Prostate gland (tissue), 2 donors: ENCODE results near the gene BRSK2. TPM values are rescaled to one million over a fixed set of nuclear protein-coding genes. Genes with fewer than 3 reads are reported as not detected.
"Not testable (repeated sequence)": the region's sequence is repeated elsewhere in the genome, so short reads cannot be mapped to it uniquely, and the experiment has no call there.

Source experiments
- DNase-seq: peaks from one replicate; pipeline ENCODE4 v3.0.0-alpha.2; 2019; ENCODE audit warnings: low spot score
- H3K27ac ChIP-seq, 2 donors: fragments of 200-600 bp; sonication (generic); 2 replicates each; pipeline ENCODE4 v1.5.1; 2017 to 2019
- H3K27me3 ChIP-seq: fragments of 200-600 bp; sonication (generic); replicated peaks from 2 replicates; pipeline ENCODE4 v1.5.1; 2019; ENCODE audit not compliant: insufficient read depth
- H3K36me3 ChIP-seq, 2 donors: fragments of 200-600 bp; sonication (generic); 1 replicate in 1 of 2; 2 replicates in 1 of 2; pipeline versions ENCODE4 v1.5.1 to v1.8.1; 2017 to 2019
- H3K4me1 ChIP-seq: fragments of 200-600 bp; sonication (generic); replicated peaks from 2 replicates; pipeline ENCODE4 v1.5.1; 2019
- H3K4me3 ChIP-seq, 2 donors: fragments of 200-600 bp; sonication (generic); 2 replicates each; pipeline ENCODE4 v1.5.1; 2017 to 2019
- H3K9me3 ChIP-seq: fragments of 200-600 bp; sonication (generic); 2 replicates; pipeline ENCODE4 v1.5.1; 2017
- POLR2A ChIP-seq: fragments of 450-650 bp; IDR thresholded peaks from one replicate; pipeline ENCODE4 v1.6.1; 2016; ENCODE audit warnings: antibody characterized with exemption, mild to moderate bottlenecking
- POLR2AphosphoS5 ChIP-seq: sonication (generic); formaldehyde crosslinking; IDR thresholded peaks from one replicate; pipeline ENCODE4 v1.6.1; 2017; ENCODE audit warnings: antibody characterized with exemption
- WGBS: methylation state at CpG from one replicate; pipeline ENCODE4 v1.1.5; 2018; 5-methylcytosine and 5-hydroxymethylcytosine counted together
- intact Hi-C: fragments of 100-400 bp; cut with DNase I; formaldehyde crosslinking; loops from one replicate; pipeline ENCODE4 v1.14.2; 2022
- total RNA-seq, 2 donors: library from RNA; depleted of rRNA; stranded (reverse); fragments of >200 nt; gene quantifications; one replicate each; pipeline ENCODE4 v1.1.0, GENCODE V29; 2016
- TF ChIP-seq, protein P1 (sequence below), 4 experiments: fragments of 200-600 bp in 2 of 4; fragments of 450-650 bp in 2 of 4; sonication (generic) in 2 of 4; IDR thresholded peaks; 1 replicate in 3 of 4; 2 replicates in 1 of 4; pipeline ENCODE4 v1.5.1; 2016 to 2019; ENCODE audit warnings: antibody characterized with exemption in 4 of 4, mild to moderate bottlenecking in 2 of 4, moderate library complexity in 2 of 4

Gene BRSK2
- total RNA-seq, 2 donors from 2014 or later: 0.96 to 29.7 TPM

DNA sequence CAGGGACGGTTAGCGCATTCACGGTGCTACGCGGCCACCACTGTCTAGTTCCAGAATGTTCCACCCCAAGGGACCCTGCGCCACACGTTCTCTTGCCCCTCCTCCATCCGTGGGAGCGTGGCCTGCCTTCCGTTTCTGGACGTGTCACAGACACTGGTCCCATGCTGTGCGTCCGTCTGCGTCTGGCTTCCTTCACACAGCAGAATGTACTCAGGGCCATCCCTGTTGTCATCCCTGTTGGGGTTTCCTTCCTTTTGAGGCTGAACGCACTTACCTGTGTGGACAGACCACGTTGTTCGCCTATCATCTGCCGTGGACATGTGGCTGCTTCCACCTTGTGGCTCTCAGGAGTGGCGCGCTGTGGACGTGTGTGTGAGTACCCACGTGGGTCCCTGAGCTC, 24.9 kb downstream of the BRSK2 start:
- no peak for TF ChIP-seq POLR2AphosphoS5
- TF ChIP-seq POLR2A: no peak
- TF ChIP-seq, protein P1, sequence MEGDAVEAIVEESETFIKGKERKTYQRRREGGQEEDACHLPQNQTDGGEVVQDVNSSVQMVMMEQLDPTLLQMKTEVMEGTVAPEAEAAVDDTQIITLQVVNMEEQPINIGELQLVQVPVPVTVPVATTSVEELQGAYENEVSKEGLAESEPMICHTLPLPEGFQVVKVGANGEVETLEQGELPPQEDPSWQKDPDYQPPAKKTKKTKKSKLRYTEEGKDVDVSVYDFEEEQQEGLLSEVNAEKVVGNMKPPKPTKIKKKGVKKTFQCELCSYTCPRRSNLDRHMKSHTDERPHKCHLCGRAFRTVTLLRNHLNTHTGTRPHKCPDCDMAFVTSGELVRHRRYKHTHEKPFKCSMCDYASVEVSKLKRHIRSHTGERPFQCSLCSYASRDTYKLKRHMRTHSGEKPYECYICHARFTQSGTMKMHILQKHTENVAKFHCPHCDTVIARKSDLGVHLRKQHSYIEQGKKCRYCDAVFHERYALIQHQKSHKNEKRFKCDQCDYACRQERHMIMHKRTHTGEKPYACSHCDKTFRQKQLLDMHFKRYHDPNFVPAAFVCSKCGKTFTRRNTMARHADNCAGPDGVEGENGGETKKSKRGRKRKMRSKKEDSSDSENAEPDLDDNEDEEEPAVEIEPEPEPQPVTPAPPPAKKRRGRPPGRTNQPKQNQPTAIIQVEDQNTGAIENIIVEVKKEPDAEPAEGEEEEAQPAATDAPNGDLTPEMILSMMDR (IDR thresholded peaks at IDR 0.05): no peak
- H3K9me3 ChIP-seq: no peaks in the 10 kb centered on the region
- H3K27me3 ChIP-seq: peaks cover 14% of the 10 kb centered on the region
- H3K36me3 ChIP-seq: no peaks in the 10 kb centered on the region
- no peak for DNase-seq
- H3K4me1 ChIP-seq: no peaks in the 10 kb centered on the region
- no peak overlapping the region for H3K4me3 ChIP-seq
- intact Hi-C loops: no loop called here
- no peak overlapping the region for H3K27ac ChIP-seq
- 90% methylated on average over 22 of the region's 22 CpGs for whole genome bisulfite sequencing

DNA sequence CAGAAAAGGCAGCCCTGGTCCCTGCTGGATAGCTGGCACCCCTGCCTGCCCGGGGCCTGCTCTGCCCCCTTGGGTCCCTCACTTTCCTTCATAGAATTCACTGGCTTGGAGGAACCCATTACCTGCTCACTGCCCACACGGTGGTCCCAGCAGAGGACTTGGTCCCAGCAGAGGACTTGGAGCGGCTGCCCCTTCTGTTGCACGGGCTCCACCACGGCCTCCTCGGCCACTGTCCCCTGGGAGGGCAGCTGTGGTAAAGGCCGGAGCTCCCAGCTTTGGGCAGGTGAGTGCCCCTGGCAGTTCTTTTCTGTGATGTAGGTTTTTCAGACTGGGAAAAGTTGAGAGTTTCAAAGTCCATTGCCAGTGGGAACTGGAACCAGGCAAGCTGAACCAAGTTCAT, 25.9 kb downstream of the BRSK2 start:
- Histone ChIP-seq H3K36me3 (no peaks in the 10 kb centered on the region), H3K9me3 (no peaks in the 10 kb centered on the region), H3K27ac (no peak overlapping the region), H3K4me1 (no peaks in the 10 kb centered on the region), H3K4me3 (no peak overlapping the region), H3K27me3 (peaks cover 11% of the 10 kb centered on the region)
- intact Hi-C loops: no loop called here
- DNase-seq: no peak
- TF ChIP-seq, protein P1 (IDR thresholded peaks at IDR 0.05): no peak
- TF ChIP-seq POLR2A (no peak), POLR2AphosphoS5 (no peak)
- 90% methylated on average over 7 of the region's 7 CpGs for WGBS

DNA sequence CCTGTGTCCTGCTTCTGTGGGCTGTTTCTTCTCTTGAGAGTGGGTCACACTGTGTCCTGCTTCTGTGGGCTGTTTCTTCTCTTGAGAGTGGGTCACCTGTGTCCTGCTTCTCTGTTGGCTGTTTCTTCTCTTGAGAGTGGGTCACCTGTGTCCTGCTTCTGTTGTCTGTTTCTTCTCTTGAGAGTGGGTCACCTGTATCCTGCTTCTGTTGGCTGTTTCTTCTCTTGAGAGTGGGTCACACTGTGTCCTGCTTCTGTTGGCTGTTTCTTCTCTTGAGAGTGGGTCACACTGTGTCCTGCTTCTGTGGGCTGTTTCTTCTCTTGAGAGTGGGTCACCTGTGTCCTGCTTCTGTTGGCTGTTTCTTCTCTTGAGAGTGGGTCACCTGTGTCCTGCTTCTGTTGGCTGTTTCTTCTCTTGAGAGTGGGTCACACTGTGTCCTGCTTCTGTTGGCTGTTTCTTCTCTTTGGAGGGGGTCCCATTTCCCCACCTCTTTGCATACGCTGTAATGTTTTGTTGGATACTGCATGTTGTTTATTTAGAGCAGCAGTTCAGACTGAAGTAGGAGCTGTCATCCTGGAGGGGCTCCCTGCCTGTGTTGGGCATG, 28.6 kb downstream of the BRSK2 start:
- intact Hi-C loops, H3K27ac ChIP-seq, DNase-seq, H3K4me1 ChIP-seq, H3K27me3 ChIP-seq, H3K36me3 ChIP-seq, H3K4me3 ChIP-seq, H3K9me3 ChIP-seq: not testable (repeated sequence)
- 100% methylated on average over 1 of the region's 1 CpG for WGBS

DNA sequence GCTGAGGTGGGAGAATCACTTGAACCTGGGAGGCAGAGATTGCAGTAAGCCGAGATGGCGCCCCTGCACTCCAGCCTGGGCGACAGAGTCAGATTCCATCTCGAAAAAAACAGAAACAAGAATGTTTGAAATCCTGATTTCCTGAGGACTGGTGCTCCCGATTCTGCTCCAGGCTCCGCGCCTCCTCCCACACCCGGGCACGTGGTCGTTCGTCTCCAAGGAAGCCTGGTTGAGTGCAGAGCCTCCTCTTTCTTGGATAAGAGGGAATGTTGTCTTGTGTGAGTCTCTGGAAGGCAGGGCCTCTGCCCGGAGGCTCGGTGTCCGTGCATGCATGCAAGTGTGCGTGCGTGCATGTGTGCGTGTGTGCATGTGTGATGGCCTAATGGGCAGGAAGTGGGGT, 30.1 kb downstream of the BRSK2 start:
- H3K27ac ChIP-seq: no peak overlapping the region
- intact Hi-C loops: no loop called here
- no peaks in the 10 kb centered on the region for H3K27me3 ChIP-seq
- no peaks in the 10 kb centered on the region for H3K9me3 ChIP-seq
- TF ChIP-seq POLR2AphosphoS5 (no peak), POLR2A (no peak)
- TF ChIP-seq, protein P1 (IDR thresholded peaks at IDR 0.05): no peak
- no peak overlapping the region for H3K4me3 ChIP-seq
- no peaks in the 10 kb centered on the region for H3K4me1 ChIP-seq
- WGBS: 84% methylated on average over 17 of the region's 17 CpGs
- H3K36me3 ChIP-seq: no peaks in the 10 kb centered on the region
- DNase-seq: no peak

GRCh38 chr11:1421291-1421690, 31.6 kb downstream of the BRSK2 start:
- no peak for TF ChIP-seq POLR2AphosphoS5
- TF ChIP-seq, protein P1 (IDR thresholded peaks at IDR 0.05): no peak
- intact Hi-C loops: no loop called here
- no peaks in the 10 kb centered on the region for H3K36me3 ChIP-seq

More at GRCh38 chr11:1421291-1421690, 31.6 kb downstream of the BRSK2 start:
- H3K4me1 ChIP-seq: no peaks in the 10 kb centered on the region
- WGBS: 78% methylated on average over 11 of the region's 11 CpGs
- no peak overlapping the region for H3K27ac ChIP-seq
- H3K9me3 ChIP-seq: no peaks in the 10 kb centered on the region
- no peak overlapping the region for H3K4me3 ChIP-seq
- no peak for DNase-seq
- no peaks in the 10 kb centered on the region for H3K27me3 ChIP-seq
